Measurements from ENCODE around the gene RIMS4. TPM values are rescaled to one million over a fixed set of nuclear protein-coding genes. Genes with fewer than 3 reads are reported as not detected.

Gene RIMS4
- total and polyA plus RNA-seq, 4 donors, result not detected

DNA sequence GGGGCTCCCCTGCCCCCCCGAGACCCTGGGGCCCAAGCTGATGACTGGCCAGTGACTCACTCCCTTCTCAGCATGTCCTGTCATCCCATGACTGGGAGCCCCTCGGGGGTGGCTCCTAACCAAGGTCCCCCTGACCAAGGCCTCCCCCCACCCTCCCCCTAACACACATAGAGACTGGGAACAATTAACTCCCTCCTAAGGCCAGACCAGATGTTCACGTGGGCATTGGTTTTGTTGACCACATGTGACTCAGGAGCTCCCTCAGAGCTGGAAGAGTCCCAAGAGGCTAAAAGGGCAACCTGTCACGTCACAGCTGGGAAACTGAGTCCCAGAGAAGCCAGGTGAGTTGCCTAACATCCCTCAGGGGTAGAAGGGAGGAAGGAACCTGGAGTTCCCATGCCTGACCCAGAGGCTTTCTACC lies 105.8 kb downstream of the RIMS4 start:
- no peaks in the 10 kb centered on the region for H3K4me1 ChIP-seq (ENCODE audit: control insufficient read depth in 4 of 4, insufficient read depth in 4 of 4, low read length in 3 of 4)
- no peak overlapping the region for H3K4me3 ChIP-seq (ENCODE audit: low read depth in 1 of 3, low read length in 3 of 3)
- no peak overlapping the region for H3K9ac ChIP-seq (ENCODE audit: low read depth in 1 of 2, low read length in 2 of 2)
- H3K27ac ChIP-seq (ENCODE audit: low read depth in 1 of 2, low read length in 2 of 2), result no peak overlapping the region
- no peaks in the 10 kb centered on the region for H3K9me3 ChIP-seq (ENCODE audit: control insufficient read depth in 4 of 4, low read length in 3 of 4)
- no peaks in the 10 kb centered on the region for H3K27me3 ChIP-seq (ENCODE audit: control insufficient read depth in 4 of 4, insufficient read depth in 4 of 4, low read length in 3 of 4)
- no peak for DNase-seq (ENCODE audit: low spot score)
- 59% methylated on average over 4 of the region's 4 CpGs for WGBS
- no peaks in the 10 kb centered on the region for H3K36me3 ChIP-seq (ENCODE audit: control insufficient read depth in 4 of 4, insufficient read depth in 3 of 4, low read depth in 1 of 4, low read length in 3 of 4)
- no peak for TF ChIP-seq MAX (IDR thresholded peaks at IDR 0.05)
- TF ChIP-seq RXRA (IDR thresholded peaks at IDR 0.05), result no peak
- TF ChIP-seq RAD21 (IDR thresholded peaks at IDR 0.05), result no peak
- no peak for TF ChIP-seq REST (IDR thresholded peaks at IDR 0.05)
- TF ChIP-seq TAF1 (conservative IDR thresholded peaks at IDR 0.05), result no peak
- no peak for TF ChIP-seq JUND (IDR thresholded peaks at IDR 0.05)
- TF ChIP-seq FOXA1 (IDR thresholded peaks at IDR 0.05), result no peak
- TF ChIP-seq HNF4G (IDR thresholded peaks at IDR 0.05), result no peak
- no peak for TF ChIP-seq CTCF (IDR thresholded peaks at IDR 0.05; ENCODE audit: low read depth, low read length, missing input control)
- TF ChIP-seq FOXA2 (IDR thresholded peaks at IDR 0.05), result no peak
- TF ChIP-seq, protein P1, sequence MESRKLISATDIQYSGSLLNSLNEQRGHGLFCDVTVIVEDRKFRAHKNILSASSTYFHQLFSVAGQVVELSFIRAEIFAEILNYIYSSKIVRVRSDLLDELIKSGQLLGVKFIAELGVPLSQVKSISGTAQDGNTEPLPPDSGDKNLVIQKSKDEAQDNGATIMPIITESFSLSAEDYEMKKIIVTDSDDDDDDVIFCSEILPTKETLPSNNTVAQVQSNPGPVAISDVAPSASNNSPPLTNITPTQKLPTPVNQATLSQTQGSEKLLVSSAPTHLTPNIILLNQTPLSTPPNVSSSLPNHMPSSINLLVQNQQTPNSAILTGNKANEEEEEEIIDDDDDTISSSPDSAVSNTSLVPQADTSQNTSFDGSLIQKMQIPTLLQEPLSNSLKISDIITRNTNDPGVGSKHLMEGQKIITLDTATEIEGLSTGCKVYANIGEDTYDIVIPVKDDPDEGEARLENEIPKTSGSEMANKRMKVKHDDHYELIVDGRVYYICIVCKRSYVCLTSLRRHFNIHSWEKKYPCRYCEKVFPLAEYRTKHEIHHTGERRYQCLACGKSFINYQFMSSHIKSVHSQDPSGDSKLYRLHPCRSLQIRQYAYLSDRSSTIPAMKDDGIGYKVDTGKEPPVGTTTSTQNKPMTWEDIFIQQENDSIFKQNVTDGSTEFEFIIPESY (IDR thresholded peaks at IDR 0.05), result no peak
- no peak for TF ChIP-seq EGR1 (IDR thresholded peaks at IDR 0.05; ENCODE audit: low read depth in 2 of 2)
- TF ChIP-seq YY1 (IDR thresholded peaks at IDR 0.05), result no peak
- no peak for TF ChIP-seq SP1 (IDR thresholded peaks at IDR 0.05)
- no peak for TF ChIP-seq ATF3 (IDR thresholded peaks at IDR 0.05)
- TF ChIP-seq NR2F2 (IDR thresholded peaks at IDR 0.05), result no peak
- no peak for TF ChIP-seq GABPA (IDR thresholded peaks at IDR 0.05 in 1 of 2, conservative IDR thresholded peaks at IDR 0.05 in 1 of 2)
- no peak for TF ChIP-seq HNF4A (conservative IDR thresholded peaks at IDR 0.05)

Data from liver (tissue), 9 donors.